ENCODE measurements around the gene ARHGAP42. TPM values are rescaled to one million over a fixed set of nuclear protein-coding genes. Genes with fewer than 3 reads are reported as not detected.

The ARHGAP42 gene
- total and polyA plus RNA-seq, 2 experiments from 2014 or later = 64.8 to 135 TPM

DNA sequence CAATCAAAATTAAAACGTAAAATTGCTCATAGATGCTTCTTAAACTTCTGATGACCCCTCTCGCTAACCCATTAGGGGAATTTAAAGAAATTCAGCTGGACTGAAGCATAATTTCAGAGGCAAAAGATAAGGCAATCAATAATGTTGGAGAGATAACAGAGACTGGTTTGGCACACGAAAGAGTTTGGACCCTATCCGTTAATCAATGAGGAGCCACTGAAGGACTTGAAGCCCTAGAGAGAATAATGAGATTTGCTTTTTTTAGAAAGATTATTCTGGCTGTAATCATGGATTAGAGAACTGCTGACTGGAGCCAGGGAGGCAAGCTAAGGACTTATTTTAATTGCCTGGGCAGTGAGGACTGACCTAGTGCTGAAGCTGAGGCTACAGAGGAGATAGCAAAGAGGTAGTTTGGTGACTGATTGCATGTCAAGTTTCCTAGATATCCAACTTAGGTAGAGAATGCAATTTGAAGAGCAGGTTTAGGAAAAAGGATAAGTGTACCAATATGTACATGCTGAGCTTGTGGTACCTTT is 11.9 kb upstream of the ARHGAP42 start:
- Histone ChIP-seq H3K27ac (no peak overlapping the region), H3K36me3 (no peaks in the 10 kb centered on the region), H3K9me3 (ENCODE audit: low read depth) (no peaks in the 10 kb centered on the region), H3K4me1 (ENCODE audit: low read depth) (peaks cover 14% of the 10 kb centered on the region), H3K4me3 (no peak overlapping the region), H3K27me3 (no peaks in the 10 kb centered on the region)
- TF ChIP-seq, protein P1, sequence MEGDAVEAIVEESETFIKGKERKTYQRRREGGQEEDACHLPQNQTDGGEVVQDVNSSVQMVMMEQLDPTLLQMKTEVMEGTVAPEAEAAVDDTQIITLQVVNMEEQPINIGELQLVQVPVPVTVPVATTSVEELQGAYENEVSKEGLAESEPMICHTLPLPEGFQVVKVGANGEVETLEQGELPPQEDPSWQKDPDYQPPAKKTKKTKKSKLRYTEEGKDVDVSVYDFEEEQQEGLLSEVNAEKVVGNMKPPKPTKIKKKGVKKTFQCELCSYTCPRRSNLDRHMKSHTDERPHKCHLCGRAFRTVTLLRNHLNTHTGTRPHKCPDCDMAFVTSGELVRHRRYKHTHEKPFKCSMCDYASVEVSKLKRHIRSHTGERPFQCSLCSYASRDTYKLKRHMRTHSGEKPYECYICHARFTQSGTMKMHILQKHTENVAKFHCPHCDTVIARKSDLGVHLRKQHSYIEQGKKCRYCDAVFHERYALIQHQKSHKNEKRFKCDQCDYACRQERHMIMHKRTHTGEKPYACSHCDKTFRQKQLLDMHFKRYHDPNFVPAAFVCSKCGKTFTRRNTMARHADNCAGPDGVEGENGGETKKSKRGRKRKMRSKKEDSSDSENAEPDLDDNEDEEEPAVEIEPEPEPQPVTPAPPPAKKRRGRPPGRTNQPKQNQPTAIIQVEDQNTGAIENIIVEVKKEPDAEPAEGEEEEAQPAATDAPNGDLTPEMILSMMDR (IDR thresholded peaks at IDR 0.05; ENCODE audit: low read depth, low read length) = no peak
- DNase-seq (ENCODE audit: low read depth in 1 of 2, low spot score in 1 of 2) = no peak

DNA sequence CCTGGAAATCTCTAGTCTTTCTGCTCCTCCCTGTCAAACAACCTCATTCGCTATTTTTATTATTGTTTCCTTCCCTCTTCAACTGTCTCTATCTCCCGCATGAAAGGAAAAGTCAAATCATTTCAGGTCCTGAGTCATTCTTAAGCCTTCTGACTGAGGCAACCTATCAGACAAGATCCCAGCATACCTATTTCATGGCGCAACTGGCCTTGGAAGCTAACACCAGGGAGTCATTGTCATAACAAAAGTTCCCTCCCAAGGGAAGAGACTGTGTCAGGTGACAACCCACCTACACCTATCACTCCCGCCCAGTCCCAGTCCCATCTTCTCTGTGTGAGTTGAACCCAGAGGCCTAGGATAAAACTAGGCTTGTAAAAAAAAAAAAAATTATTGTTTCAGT is 10.2 kb upstream of the ARHGAP42 start:
- DNase-seq (ENCODE audit: low read depth in 1 of 2, low spot score in 1 of 2) = no peak
- Histone ChIP-seq H3K36me3 (no peaks in the 10 kb centered on the region), H3K27ac (no peak overlapping the region), H3K27me3 (no peaks in the 10 kb centered on the region), H3K4me1 (ENCODE audit: low read depth) (peaks cover 19% of the 10 kb centered on the region), H3K4me3 (no peak overlapping the region), H3K9me3 (ENCODE audit: low read depth) (no peaks in the 10 kb centered on the region)
- TF ChIP-seq, protein P1 (IDR thresholded peaks at IDR 0.05; ENCODE audit: low read depth, low read length) = no peak

DNA sequence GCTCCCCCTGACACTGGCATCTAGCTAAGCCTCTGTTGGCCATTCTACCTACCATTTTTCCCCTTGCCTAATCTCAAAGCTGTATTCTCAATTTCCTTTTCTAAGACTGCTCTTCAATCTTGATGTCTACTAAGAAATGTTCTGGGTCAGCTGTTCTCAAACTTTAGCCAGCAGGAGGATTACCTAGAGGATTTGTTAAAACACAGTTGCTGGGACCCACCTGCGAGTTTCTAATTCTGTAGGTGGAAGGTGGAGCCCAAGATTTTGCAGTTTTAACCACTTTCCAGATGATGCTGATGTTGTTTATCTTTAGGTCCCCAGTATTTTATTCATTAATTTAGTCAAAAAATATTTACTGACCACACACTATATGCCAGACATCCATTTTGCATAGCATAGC is 9.3 kb upstream of the ARHGAP42 start:
- no peak for DNase-seq (ENCODE audit: low read depth in 1 of 2, low spot score in 1 of 2)
- TF ChIP-seq, protein P1 (IDR thresholded peaks at IDR 0.05; ENCODE audit: low read depth, low read length) = no peak
- Histone ChIP-seq H3K27me3 (no peaks in the 10 kb centered on the region), H3K27ac (no peak overlapping the region), H3K4me1 (ENCODE audit: low read depth) (peaks cover 22% of the 10 kb centered on the region), H3K36me3 (no peaks in the 10 kb centered on the region), H3K9me3 (ENCODE audit: low read depth) (no peaks in the 10 kb centered on the region), H3K4me3 (no peak overlapping the region)

DNA sequence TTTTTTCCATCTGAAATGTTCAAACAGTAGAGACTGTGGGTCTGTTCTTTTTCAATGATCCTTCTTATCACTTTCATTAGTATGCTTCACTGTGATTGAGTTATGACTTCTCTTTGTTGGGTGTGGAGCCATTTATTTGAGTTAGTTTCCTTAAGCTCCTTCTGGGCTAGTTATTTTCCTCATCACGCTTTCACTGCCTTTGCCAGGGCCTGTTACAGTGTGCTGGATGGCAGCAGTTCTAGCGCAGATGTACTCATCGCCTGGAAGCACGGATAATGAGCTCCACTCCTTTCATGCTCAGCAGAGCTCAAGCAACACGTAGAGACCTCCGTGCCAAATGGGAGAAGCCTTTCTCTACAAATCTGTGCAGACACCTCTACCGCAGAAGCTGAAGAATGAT is 7.0 kb upstream of the ARHGAP42 start:
- Histone ChIP-seq H3K9me3 (ENCODE audit: low read depth) (no peaks in the 10 kb centered on the region), H3K4me3 (no peak overlapping the region), H3K27ac (no peak overlapping the region), H3K4me1 (ENCODE audit: low read depth) (peaks cover 36% of the 10 kb centered on the region), H3K27me3 (no peaks in the 10 kb centered on the region), H3K36me3 (no peaks in the 10 kb centered on the region)
- peak in 1 of 2 donors; percentile 14 for DNase-seq (ENCODE audit: low read depth in 1 of 2, low spot score in 1 of 2)
- TF ChIP-seq, protein P1 (IDR thresholded peaks at IDR 0.05; ENCODE audit: low read depth, low read length) = no peak

DNA sequence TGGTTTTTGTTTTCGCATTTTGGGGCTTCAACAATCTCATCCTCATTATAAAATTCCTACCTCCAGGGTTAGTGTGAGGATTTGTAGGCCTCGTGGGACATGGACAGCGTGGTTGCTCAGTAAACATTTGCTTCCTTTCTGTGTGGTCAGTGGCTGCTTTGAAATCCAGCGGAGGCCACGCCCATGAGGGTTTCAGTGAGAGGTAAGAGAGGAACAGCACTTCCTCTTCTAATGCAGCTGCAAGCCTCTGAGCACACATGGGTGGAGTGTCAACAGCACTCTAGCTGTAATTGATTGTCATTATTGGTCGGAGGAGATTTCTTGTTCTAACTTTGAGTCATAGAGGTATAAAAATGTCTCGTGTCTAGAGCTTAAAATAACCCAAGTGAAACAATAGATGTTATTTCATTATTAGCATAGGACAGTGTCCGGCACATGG is 6.0 kb upstream of the ARHGAP42 start:
- no peak overlapping the region for H3K27ac ChIP-seq
- H3K9me3 ChIP-seq (ENCODE audit: low read depth) = no peaks in the 10 kb centered on the region
- H3K36me3 ChIP-seq = no peaks in the 10 kb centered on the region
- DNase-seq (ENCODE audit: low read depth in 1 of 2, low spot score in 1 of 2) = peak; percentile 22 to 29
- TF ChIP-seq, protein P1 (IDR thresholded peaks at IDR 0.05; ENCODE audit: low read depth, low read length) = no peak
- no peak overlapping the region for H3K4me3 ChIP-seq
- H3K4me1 ChIP-seq (ENCODE audit: low read depth) = peaks cover 33% of the 10 kb centered on the region
- no peaks in the 10 kb centered on the region for H3K27me3 ChIP-seq
